Measurements from ENCODE around the gene ADCY3.

ADCY3 gene

DNA sequence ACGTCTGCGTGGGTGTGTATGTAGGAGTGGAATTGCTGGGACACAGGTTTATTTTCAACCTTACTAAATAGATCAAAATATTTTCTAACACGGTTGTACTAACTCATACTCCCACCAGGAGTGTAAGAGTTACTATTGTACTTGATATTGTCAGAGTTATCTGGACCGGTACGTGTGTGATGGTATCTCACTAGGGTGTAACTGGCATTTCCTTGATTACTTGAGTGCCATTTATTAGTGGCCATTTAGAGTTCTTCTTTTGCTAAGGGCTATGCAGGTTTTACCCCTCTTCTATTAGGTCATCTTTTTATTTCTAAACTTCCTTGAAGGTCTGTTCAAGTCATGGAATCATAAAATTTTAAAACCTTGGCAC lies 93.3 kb downstream of the ADCY3 start:
- H3K27ac ChIP-seq = peak overlapping the region; percentile 13; the same call in 1 of the 2 replicates
- TF ChIP-seq ZFX (IDR thresholded peaks at IDR 0.05; ENCODE audit: borderline replicate concordance) = no peak
- TF ChIP-seq CTCF (IDR thresholded peaks at IDR 0.05) = no peak

GRCh38 chr2:24825883-24826772 lies 93.9 kb downstream of the ADCY3 start:
- 0 out of 2 replicates have a peak overlapping the region, but pooled peaks have one; percentile 13 for H3K27ac ChIP-seq
- TF ChIP-seq ZFX (IDR thresholded peaks at IDR 0.05; ENCODE audit: borderline replicate concordance) (no peak), CTCF (IDR thresholded peaks at IDR 0.05) (no peak)

GRCh38 chr2:24824966-24825882 lies 94.8 kb downstream of the ADCY3 start:
- TF ChIP-seq CTCF (IDR thresholded peaks at IDR 0.05) (peak; percentile 79), ZFX (IDR thresholded peaks at IDR 0.05; ENCODE audit: borderline replicate concordance) (no peak)
- H3K27ac ChIP-seq = no peak overlapping the region

DNA sequence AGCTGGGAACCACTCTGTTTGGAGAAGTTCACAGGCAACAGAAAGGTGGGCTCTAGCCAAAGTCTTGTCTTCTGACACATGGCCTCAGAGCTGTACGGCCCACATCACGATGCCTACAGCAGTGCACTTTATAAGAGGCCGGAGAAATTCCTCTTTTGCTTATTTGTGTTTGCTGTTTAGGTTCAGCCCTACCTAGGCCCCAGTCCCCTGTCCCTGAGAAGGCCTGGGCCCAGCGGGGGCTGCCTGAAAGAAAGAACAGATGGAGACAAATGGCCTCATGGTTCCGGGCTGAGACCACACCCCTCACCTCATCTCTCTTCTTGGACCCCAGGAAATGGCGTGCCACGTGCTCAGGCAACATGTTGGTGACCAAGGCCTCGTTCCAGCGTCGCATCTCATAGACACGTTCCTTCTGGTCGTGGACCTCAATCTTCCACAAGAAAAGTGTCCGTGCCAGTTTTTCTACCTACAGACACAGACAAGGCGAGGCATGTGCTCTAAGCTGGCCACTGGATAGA lies 95.9 kb downstream of the ADCY3 start:
- TF ChIP-seq CTCF (IDR thresholded peaks at IDR 0.05) (no peak), ZFX (IDR thresholded peaks at IDR 0.05; ENCODE audit: borderline replicate concordance) (no peak)
- no peak overlapping the region for H3K27ac ChIP-seq

DNA sequence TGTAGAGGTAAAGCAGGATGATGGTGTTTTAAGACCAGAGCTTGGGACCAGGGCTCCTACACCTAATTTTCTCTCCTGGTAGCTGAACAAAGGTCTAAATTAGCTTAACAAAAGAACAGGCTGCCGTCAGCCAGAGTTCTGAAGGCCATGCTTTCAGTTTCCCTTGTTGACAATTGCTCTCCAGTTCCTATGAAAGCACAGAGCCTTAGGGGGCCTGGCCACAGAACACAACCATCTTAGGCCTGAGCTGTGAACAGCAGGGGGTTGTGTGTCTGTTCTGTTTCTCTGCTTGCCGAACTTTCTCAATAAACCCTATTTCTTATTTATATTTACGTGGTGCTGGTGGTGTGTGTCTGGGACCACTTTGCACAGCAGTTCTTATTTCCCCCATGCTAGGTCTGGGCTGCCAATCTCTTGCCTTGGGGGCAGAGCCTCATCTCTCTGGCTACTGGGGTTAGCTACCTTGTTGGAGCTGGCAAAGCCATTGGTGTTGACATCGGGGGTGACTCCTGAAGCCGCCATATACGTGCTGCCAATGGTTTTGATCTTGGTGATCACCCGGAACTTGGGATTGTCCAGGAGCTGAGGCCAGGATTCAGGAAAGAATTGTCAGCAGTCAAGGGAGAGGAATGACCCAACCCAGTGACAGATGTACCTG lies 97.9 kb downstream of the ADCY3 start:
- TF ChIP-seq CTCF (IDR thresholded peaks at IDR 0.05) (no peak), ZFX (IDR thresholded peaks at IDR 0.05; ENCODE audit: borderline replicate concordance) (no peak)
- no peak overlapping the region for H3K27ac ChIP-seq

DNA sequence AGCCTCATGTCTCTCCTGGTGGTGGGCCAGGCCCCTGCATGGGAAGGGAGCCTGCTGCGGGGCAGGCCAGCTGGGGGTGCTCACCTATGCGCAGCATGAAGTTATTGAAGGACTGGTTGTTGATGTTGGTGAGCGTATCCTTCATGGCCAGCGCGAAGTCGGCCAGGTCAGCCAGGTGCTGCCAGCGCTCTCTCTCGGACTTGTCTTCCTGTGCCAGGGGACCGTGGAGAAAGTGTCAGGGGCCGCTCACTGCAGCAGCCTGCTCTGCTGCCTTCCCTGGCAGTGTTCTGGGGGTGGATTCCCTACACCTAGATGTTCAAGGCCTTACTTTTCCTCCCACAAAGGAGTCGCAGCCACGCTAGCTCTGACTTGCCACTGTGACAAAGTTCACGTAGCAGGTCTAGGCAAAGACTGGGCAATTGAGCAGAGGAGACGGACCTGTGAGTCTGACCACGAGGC lies 98.6 kb downstream of the ADCY3 start:
- no peak for TF ChIP-seq CTCF (IDR thresholded peaks at IDR 0.05)
- TF ChIP-seq ZFX (IDR thresholded peaks at IDR 0.05; ENCODE audit: borderline replicate concordance) = no peak
- H3K27ac ChIP-seq = no peak overlapping the region
